Neural progenitor cell (in vitro differentiated cells): ENCODE data around the gene PIK3CB.

Experiments
- EZH2 ChIP-seq: fragments of 200-600 bp; sonication (generic); IDR thresholded peaks from 2 replicates; pipeline ENCODE4 v1.6.1; 2017; ENCODE audit warnings: antibody characterized with exemption, mild to moderate bottlenecking, moderate library complexity
- EZH2phosphoT487 ChIP-seq: fragments of 200-600 bp; sonication (generic); IDR thresholded peaks from 2 replicates; pipeline ENCODE4 v1.6.1; 2017; ENCODE audit warnings: antibody characterized with exemption
- TF ChIP-seq, protein P1 (sequence below): fragments of 200-600 bp; sonication (generic); IDR thresholded peaks from 2 replicates; pipeline ENCODE4 v1.5.1; 2017; ENCODE audit warnings: antibody characterized with exemption, mild to moderate bottlenecking

DNA sequence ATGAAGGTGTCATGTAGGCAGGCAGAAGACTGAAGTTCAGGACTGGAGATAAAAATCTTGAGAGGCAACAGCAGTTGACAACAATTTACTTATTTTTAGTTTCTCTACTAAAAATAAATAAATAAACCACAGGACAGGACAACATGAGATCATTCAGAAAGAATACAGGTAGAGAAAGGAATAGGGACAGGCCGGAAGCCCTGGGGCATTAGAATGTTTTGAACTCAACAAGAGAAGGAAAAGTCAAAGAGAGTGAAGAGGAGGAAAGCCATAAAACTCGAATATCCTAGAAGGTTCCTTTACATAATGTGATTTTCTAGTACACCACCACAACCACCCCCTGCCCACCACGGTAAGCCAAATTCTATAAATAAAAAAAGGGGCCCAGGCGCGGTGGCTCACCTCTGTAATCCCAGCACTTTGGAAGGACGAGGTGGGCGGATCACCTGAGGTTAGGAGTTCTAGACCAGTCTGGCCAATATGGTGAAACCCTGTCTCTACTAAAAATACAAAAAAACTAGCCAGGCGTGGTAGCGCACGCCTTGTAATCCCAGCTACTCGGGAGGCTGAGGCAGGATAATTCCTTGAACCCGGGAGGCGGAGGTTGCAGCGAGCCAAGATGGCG lies 4.7 kb downstream of the PIK3CB start:
- TF ChIP-seq, protein P1, sequence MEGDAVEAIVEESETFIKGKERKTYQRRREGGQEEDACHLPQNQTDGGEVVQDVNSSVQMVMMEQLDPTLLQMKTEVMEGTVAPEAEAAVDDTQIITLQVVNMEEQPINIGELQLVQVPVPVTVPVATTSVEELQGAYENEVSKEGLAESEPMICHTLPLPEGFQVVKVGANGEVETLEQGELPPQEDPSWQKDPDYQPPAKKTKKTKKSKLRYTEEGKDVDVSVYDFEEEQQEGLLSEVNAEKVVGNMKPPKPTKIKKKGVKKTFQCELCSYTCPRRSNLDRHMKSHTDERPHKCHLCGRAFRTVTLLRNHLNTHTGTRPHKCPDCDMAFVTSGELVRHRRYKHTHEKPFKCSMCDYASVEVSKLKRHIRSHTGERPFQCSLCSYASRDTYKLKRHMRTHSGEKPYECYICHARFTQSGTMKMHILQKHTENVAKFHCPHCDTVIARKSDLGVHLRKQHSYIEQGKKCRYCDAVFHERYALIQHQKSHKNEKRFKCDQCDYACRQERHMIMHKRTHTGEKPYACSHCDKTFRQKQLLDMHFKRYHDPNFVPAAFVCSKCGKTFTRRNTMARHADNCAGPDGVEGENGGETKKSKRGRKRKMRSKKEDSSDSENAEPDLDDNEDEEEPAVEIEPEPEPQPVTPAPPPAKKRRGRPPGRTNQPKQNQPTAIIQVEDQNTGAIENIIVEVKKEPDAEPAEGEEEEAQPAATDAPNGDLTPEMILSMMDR, result no peak
- TF ChIP-seq EZH2phosphoT487, result no peak
- no peak for TF ChIP-seq EZH2
